SU-DHL-6 (cell line): ENCODE data around the gene SLC6A12.

Source experiments
- H2AFZ ChIP-seq: fragments of 200-600 bp; sonication (generic); 2 replicates; pipeline ENCODE4 v1.6.1; 2014; ENCODE audit warnings: low read depth, mild to moderate bottlenecking, moderate library complexity, mixed read lengths, antibody characterized with exemption, low read length; ENCODE audit not compliant: severe bottlenecking
- H3F3A ChIP-seq: fragments of 200-600 bp; shearing (Covaris generic); 2 replicates; pipeline ENCODE4 v1.6.0; 2016; ENCODE audit warnings: antibody characterized with exemption, mild to moderate bottlenecking; ENCODE audit not compliant: insufficient read depth
- H3K27ac ChIP-seq: fragments of 200-600 bp; sonication (generic); 2 replicates; pipeline ENCODE4 v1.5.1; 2016; ENCODE audit warnings: low read depth, mild to moderate bottlenecking, low read length, moderate library complexity, mixed read lengths
- H3K27me3 ChIP-seq: fragments of 200-600 bp; sonication (generic), shearing (Covaris generic); 2 replicates; pipeline ENCODE4 v1.6.0; 2014; ENCODE audit warnings: mild to moderate bottlenecking, low read length
- H3K36me3 ChIP-seq: fragments of 200-600 bp; sonication (generic); 2 replicates; pipeline ENCODE4 v1.6.1; 2014; ENCODE audit warnings: mild to moderate bottlenecking, low read length, mixed read lengths
- H3K4me2 ChIP-seq: fragments of 300-600, 200-600 bp; shearing (Covaris generic), sonication (generic); 2 replicates; pipeline ENCODE4 v1.6.0; 2014; ENCODE audit warnings: low read length, low read depth, mild to moderate bottlenecking; ENCODE audit not compliant: poor library complexity, severe bottlenecking
- H3K4me3 ChIP-seq: fragments of 200-600 bp; sonication (generic); 2 replicates; pipeline ENCODE4 v1.5.1; 2014; ENCODE audit warnings: antibody characterized with exemption, low read length, mild to moderate bottlenecking, mixed read lengths; ENCODE audit not compliant: insufficient read depth, poor library complexity, severe bottlenecking
- H3K79me2 ChIP-seq: fragments of 200-600 bp; sonication (generic); 2 replicates; pipeline ENCODE4 v1.6.1; 2014; ENCODE audit warnings: mild to moderate bottlenecking, low read length, moderate library complexity; ENCODE audit not compliant: insufficient read depth
- H3K9ac ChIP-seq: fragments of 200-600 bp; sonication (generic); 2 replicates; pipeline ENCODE4 v1.7.0; 2014; ENCODE audit warnings: mild to moderate bottlenecking, low read length
- H3K9me2 ChIP-seq: fragments of 200-600 bp; sonication (generic); replicated peaks from 2 replicates; pipeline ENCODE4 v1.6.1; 2014; ENCODE audit warnings: low read length; ENCODE audit not compliant: insufficient read depth
- H3K9me3 ChIP-seq: fragments of 200-600 bp; sonication (generic); 2 replicates; pipeline ENCODE4 v1.6.1; 2014; ENCODE audit warnings: low read length, mixed read lengths; ENCODE audit not compliant: insufficient read depth
- H4K20me1 ChIP-seq: fragments of 200-600 bp; sonication (generic); 2 replicates; pipeline ENCODE4 v1.6.1; 2014; ENCODE audit warnings: low read depth, mild to moderate bottlenecking, antibody characterized with exemption, low read length, moderate library complexity, mixed read lengths
- EZH2phosphoT487 ChIP-seq: fragments of 200-600 bp; sonication (generic), shearing (Covaris generic); conservative IDR thresholded peaks from 2 replicates; pipeline ENCODE4 v1.6.1; 2018; ENCODE audit warnings: mild to moderate bottlenecking, antibody characterized with exemption, low read length, moderate library complexity, mixed read lengths
- TF ChIP-seq, protein P1 (sequence below): fragments of 200-600 bp; sonication (generic); IDR thresholded peaks from one replicate; pipeline ENCODE4 v1.5.1; 2017; ENCODE audit warnings: antibody characterized with exemption, mild to moderate bottlenecking, low read length, moderate library complexity; ENCODE audit not compliant: insufficient read depth, poor library complexity, severe bottlenecking

Gene SLC6A12

DNA sequence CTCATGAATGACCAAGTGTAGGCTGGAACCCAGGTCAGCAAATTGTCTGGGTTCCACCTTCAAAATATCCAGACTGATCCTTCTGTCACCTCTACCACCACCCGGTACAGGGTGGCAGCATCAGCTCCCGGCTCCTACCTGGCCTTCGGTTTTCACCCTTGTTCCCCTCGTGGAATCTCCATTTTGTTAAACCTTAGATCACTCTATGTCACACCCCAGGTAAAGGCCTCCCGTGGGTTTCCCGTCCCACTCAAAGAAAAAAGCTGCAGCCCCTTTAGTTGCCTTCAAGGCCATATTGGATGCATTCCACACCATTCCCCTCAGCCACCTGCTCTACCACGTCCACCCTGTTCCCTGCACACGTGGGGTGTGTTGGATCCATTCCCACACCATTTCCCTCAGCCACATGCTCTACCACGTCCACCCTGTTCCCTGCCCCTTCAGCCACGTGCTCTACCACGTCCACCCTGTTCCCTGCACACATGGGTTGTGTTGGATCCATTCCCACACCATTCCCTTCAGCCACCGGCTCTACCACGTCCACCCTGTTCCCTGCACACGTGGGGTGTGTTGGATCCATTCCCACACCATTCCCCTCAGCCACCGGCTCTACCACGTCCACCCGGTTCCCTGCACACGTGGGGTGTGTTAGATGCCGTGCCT, 24.9 kb upstream of the SLC6A12 start:
- H3K27me3 ChIP-seq = 0 out of 2 replicates have a peak, but pooled peaks cover 2% of the 10 kb centered on the region
- no peak for TF ChIP-seq EZH2phosphoT487
- TF ChIP-seq, protein P1, sequence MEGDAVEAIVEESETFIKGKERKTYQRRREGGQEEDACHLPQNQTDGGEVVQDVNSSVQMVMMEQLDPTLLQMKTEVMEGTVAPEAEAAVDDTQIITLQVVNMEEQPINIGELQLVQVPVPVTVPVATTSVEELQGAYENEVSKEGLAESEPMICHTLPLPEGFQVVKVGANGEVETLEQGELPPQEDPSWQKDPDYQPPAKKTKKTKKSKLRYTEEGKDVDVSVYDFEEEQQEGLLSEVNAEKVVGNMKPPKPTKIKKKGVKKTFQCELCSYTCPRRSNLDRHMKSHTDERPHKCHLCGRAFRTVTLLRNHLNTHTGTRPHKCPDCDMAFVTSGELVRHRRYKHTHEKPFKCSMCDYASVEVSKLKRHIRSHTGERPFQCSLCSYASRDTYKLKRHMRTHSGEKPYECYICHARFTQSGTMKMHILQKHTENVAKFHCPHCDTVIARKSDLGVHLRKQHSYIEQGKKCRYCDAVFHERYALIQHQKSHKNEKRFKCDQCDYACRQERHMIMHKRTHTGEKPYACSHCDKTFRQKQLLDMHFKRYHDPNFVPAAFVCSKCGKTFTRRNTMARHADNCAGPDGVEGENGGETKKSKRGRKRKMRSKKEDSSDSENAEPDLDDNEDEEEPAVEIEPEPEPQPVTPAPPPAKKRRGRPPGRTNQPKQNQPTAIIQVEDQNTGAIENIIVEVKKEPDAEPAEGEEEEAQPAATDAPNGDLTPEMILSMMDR = no peak
- H3K9me3 ChIP-seq = peaks cover 16% of the 10 kb centered on the region
- H3K4me3 ChIP-seq = no peak overlapping the region
- no peak overlapping the region for H3K9ac ChIP-seq
- H3F3A ChIP-seq = no peaks in the 10 kb centered on the region
- H3K79me2 ChIP-seq = no peaks in the 10 kb centered on the region
- H3K27ac ChIP-seq = no peak overlapping the region
- H4K20me1 ChIP-seq = no peaks in the 10 kb centered on the region
- no peak overlapping the region for H2AFZ ChIP-seq
- H3K9me2 ChIP-seq = no peaks in the 10 kb centered on the region
- no peak overlapping the region for H3K4me2 ChIP-seq
- H3K36me3 ChIP-seq = no peaks in the 10 kb centered on the region

DNA sequence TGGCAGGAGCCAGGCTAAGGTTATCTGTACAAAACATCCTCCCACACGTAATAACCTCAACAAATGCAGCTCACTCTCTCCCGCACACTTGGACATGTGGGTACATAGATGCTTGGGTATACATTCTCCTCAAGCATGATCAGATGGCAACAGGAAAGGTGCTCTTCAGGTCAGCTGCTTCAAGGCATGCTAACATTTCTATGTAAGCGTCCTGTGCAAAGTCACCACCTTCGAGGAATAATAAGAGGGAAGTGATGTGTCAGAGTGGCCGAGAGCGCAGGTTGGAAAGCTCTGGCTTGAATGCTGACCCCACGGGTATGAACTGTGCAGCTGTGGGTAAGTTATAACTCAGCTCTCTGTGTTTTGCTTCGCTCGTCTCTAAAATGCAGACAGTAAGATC, 24.2 kb upstream of the SLC6A12 start:
- TF ChIP-seq EZH2phosphoT487 = no peak
- TF ChIP-seq, protein P1 = no peak
- H4K20me1 ChIP-seq = no peaks in the 10 kb centered on the region
- H3K36me3 ChIP-seq = no peaks in the 10 kb centered on the region
- H3K4me2 ChIP-seq = no peak overlapping the region
- no peaks in the 10 kb centered on the region for H3K9me2 ChIP-seq
- no peak overlapping the region for H3K9ac ChIP-seq
- peaks cover 16% of the 10 kb centered on the region for H3K9me3 ChIP-seq
- 0 out of 2 replicates have a peak, but pooled peaks cover 2% of the 10 kb centered on the region for H3K27me3 ChIP-seq
- H3F3A ChIP-seq = no peaks in the 10 kb centered on the region
- no peaks in the 10 kb centered on the region for H3K79me2 ChIP-seq
- H3K27ac ChIP-seq = no peak overlapping the region
- no peak overlapping the region for H3K4me3 ChIP-seq
- H2AFZ ChIP-seq = no peak overlapping the region

DNA sequence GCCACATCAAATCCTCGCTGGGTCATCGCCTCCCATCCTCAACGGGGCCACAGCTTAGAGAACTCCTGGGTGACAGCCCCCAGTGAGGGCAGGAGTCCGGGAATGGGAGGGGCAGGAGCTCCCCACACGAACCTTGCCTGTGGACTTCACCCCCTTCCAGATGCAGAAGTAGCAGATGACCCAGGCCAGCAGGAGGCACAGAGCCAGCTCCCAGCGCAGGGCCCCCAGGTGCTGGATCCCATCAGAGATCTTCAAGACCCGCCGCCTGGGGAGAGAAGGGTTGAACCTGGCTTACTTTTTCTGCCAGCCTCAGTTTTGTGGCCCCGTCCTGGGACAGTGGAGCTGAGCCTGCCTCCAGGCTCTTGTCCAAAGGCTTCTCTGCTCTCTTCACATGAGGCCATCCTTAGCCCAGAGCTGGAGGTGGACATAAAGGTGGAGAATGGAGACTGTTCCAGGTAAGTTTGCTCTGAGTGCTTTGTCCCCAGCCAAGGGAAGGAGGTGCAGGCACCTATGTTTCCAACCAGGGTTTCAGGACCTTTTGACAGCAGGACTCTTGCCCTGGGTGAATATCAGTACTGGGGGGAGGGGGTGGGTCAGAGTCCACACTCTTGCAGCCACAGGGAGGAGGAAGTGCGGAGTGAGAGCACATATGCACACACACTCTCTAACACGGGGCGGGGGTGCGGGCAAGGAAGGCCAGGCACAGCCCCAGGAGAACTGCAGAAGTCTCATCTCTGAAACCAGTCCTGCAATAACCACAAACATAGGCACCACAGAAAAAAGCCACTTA, 23.3 kb upstream of the SLC6A12 start:
- no peaks in the 10 kb centered on the region for H3F3A ChIP-seq
- H3K4me3 ChIP-seq = no peak overlapping the region
- peaks cover 16% of the 10 kb centered on the region for H3K9me3 ChIP-seq
- no peak overlapping the region for H3K9ac ChIP-seq
- TF ChIP-seq EZH2phosphoT487 = no peak
- TF ChIP-seq, protein P1 = no peak
- no peaks in the 10 kb centered on the region for H3K36me3 ChIP-seq
- no peak overlapping the region for H3K4me2 ChIP-seq
- H3K27ac ChIP-seq = no peak overlapping the region
- no peaks in the 10 kb centered on the region for H4K20me1 ChIP-seq
- 0 out of 2 replicates have a peak, but pooled peaks cover 2% of the 10 kb centered on the region for H3K27me3 ChIP-seq
- no peaks in the 10 kb centered on the region for H3K9me2 ChIP-seq
- H2AFZ ChIP-seq = no peak overlapping the region
- no peaks in the 10 kb centered on the region for H3K79me2 ChIP-seq
